AG04449 (cell line): ENCODE measurements around the gene IFNGR1.

Experiments
- CTCF ChIA-PET: fragments of 350-600 bp; formaldehyde crosslinking; extraction: SDS; loops from one replicate; lab custom pipeline; 2021; ENCODE audit warnings: antibody characterized with exemption; lab: Yijun Ruan, JAX
- POLR2A ChIA-PET: fragments of 400-600, 350-600 bp; formaldehyde crosslinking; extraction: SDS; loops from one replicate; lab custom pipeline; 2020; ENCODE audit warnings: antibody characterized with exemption, inconsistent platforms; lab: Yijun Ruan, JAX
- DNase-seq: peaks from one replicate; pipeline ENCODE4 v3.0.0-alpha.2; 2010; ENCODE audit warnings: low read depth, low spot score
- H3K4me3 ChIP-seq: 2 replicates; pipeline ENCODE4 v1.5.1; 2011; ENCODE audit warnings: low read depth, mild to moderate bottlenecking, control low read depth, low read length
- TF ChIP-seq, protein P1 (sequence below): IDR thresholded peaks from one replicate; pipeline ENCODE4 v1.5.1; 2011; ENCODE audit warnings: mild to moderate bottlenecking, moderate library complexity, low read length, control low read depth, inconsistent platforms; ENCODE audit not compliant: insufficient read depth; ENCODE audit errors: missing control alignments

IFNGR1 gene

DNA sequence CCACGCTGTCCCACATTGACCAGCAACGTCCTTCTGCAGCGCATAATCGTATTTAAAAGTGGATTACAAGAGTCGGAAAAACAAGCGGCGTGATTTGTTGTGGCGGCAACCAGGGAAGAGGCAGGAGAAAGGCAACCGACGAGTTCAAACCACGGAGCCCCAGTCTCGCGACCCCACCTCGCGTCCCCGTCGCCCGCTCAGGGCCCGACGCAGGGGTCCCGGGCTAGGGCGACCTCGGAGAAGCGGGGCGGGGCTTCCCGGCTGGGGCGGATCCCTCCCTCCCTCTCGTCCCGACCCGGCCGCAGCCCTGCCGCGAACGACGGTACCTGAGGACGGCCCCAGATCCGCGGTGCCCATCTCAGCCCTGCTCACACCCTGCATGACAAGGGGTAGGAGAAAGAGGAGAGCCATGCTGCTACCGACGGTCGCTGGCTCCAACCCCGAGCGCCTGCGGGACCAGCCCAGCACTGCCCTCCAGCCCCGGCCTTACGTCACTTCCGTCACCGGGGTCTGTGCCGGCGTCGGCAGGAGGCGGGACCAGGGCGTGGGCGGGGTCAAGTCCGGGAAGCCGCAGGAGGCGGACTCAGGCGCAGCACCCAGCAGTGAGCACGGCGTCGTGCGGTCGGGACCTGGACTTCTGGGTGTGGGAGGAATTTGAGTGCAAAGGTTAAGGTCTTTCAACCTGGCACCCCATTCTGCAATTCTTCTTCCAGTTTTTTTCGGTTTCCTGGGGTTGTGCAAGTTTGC lies at the start of gene IFNGR1:
Gene IFNGR1, minus strand, starts transcription at position 469 of the 747 bp plus-strand sequence. Its CDS starts 58 bp downstream, at position 411.
- CTCF ChIA-PET: no interaction called here
- TF ChIP-seq, protein P1, sequence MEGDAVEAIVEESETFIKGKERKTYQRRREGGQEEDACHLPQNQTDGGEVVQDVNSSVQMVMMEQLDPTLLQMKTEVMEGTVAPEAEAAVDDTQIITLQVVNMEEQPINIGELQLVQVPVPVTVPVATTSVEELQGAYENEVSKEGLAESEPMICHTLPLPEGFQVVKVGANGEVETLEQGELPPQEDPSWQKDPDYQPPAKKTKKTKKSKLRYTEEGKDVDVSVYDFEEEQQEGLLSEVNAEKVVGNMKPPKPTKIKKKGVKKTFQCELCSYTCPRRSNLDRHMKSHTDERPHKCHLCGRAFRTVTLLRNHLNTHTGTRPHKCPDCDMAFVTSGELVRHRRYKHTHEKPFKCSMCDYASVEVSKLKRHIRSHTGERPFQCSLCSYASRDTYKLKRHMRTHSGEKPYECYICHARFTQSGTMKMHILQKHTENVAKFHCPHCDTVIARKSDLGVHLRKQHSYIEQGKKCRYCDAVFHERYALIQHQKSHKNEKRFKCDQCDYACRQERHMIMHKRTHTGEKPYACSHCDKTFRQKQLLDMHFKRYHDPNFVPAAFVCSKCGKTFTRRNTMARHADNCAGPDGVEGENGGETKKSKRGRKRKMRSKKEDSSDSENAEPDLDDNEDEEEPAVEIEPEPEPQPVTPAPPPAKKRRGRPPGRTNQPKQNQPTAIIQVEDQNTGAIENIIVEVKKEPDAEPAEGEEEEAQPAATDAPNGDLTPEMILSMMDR: no peak
- POLR2A ChIA-PET: no interaction called here

DNA sequence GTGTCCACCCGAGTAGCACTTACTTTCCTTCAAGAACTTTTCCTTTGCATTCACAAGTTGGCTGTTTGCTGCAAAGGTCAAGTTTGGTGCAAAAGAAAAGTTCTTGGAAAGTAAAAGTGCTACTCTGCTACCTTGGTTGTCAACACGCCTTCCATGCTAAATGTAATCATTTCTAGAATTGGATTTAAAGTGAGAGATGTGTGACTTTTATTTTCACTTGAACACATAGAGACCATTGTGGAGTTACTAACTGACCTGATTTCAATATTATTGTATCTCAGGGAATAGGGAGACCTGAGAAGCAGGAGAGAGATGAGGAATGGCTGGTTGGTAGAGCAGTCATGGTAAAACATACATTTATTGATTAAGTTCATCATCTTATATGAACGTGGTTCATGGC lies 49.7 kb upstream of the IFNGR1 start:
- POLR2A ChIA-PET: no interaction called here
- TF ChIP-seq, protein P1: no peak
- CTCF ChIA-PET: interaction anchor here (4.4 kb wide), 1 partner anchor 46 kb away, joined by 40 read pairs; no protein-coding TSS in a partner anchor
- no peak for DNase-seq
- no peak overlapping the region for H3K4me3 ChIP-seq

More for the DNA sequence above, at the start of gene IFNGR1:
- no peak for DNase-seq
- H3K4me3 ChIP-seq: peak within 1 kb of the TSS; percentile 98

DNA sequence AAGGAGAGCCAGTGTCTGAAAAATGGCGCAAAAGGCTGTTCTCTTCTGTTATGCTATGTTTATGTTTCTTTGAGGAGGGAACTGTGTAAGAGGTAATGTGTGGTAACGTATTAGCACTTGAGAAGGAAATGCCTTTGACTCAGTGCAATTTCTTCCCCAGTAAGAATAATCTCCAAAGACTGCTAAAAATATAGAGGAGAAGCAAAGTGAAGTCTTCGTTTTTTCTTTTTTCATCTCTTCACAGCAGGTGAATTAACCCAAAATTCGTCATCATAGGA lies 47.1 kb upstream of the IFNGR1 start:
- no peak overlapping the region for H3K4me3 ChIP-seq
- DNase-seq: no peak
- ChIA-PET POLR2A (no interaction called here), CTCF (no interaction called here)
- TF ChIP-seq, protein P1: no peak

GRCh38 chr6:137265561-137266308 lies 46.5 kb upstream of the IFNGR1 start:
- DNase-seq: no peak
- TF ChIP-seq, protein P1: no peak
- no peak overlapping the region for H3K4me3 ChIP-seq
- ChIA-PET POLR2A (no interaction called here), CTCF (interaction anchor here (3.4 kb wide), 1 partner anchor 49 kb away, joined by 12 read pairs; no protein-coding TSS in a partner anchor)

DNA sequence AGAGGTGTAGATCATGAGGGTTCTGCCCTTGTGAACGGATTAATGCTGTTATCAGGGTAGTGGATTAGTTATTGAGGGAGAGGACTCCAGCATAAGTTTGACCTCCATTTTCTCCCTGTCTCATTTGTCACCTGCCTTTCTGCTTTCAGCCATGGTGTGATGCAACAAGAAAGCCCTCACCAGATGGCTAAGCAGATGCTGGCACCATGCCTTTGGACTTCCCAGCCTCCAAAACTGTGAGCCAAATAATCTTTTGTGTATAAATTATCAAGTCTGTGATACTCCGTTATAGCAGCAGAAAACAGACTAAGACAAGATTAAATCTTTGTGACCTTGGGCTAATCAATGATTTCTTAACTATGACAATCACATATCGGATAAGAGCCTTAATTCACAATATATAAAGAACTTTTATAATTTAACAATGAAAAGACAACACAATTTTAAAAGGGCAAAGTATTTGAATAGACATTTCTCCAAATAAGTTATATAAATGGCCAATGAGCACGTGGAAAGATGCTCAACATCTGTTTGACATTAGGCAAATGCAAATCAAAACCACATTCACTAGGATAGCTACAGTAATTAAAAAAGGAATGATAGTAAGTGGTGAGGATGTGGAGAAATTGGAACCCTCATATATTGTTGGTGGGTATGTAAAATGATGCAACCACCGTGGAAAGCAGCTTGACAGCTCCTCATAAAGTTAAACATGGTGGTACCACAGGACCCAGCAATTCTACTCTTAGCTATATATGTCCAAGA lies 45.3 kb upstream of the IFNGR1 start:
- DNase-seq: no peak
- TF ChIP-seq, protein P1: no peak
- H3K4me3 ChIP-seq: no peak overlapping the region
- ChIA-PET POLR2A (no interaction called here), CTCF (interaction anchor here (3.4 kb wide), 1 partner anchor 50 kb away, joined by 12 read pairs; no protein-coding TSS in a partner anchor)

- no peak for DNase-seq
- CTCF ChIA-PET: no interaction called here
- H3K4me3 ChIP-seq: no peak overlapping the region
- POLR2A ChIA-PET: no interaction called here
- TF ChIP-seq, protein P1: no peak
These were observed 42.6 kb upstream of the IFNGR1 start for GRCh38 chr6:137261761-137262160.
